KMS-11 (cell line): ENCODE results near the gene ANTKMT.

Source experiments
- H2AFZ ChIP-seq: fragments of 200-600 bp; sonication (generic); 2 replicates; pipeline ENCODE4 v1.6.1; 2016; ENCODE audit warnings: antibody characterized with exemption, mixed run types, low read depth
- H3K27ac ChIP-seq: fragments of 200-600 bp; sonication (generic); 2 replicates; pipeline ENCODE4 v1.6.1; 2016; ENCODE audit warnings: mild to moderate bottlenecking, mixed run types
- H3K27me3 ChIP-seq: fragments of 200-600 bp; sonication (generic); 2 replicates; pipeline ENCODE4 v1.6.1; 2017; ENCODE audit warnings: mild to moderate bottlenecking, low read depth, mixed run types, moderate library complexity; ENCODE audit not compliant: insufficient read depth
- H3K36me3 ChIP-seq: fragments of 200-600 bp; sonication (generic); 2 replicates; pipeline ENCODE4 v1.6.1; 2017; ENCODE audit warnings: mild to moderate bottlenecking, mixed run types; ENCODE audit not compliant: insufficient read depth
- H3K4me1 ChIP-seq: fragments of 200-600 bp; sonication (generic); 2 replicates; pipeline ENCODE4 v1.6.1; 2016; ENCODE audit warnings: mild to moderate bottlenecking, low read depth, mixed run types; ENCODE audit not compliant: poor library complexity, severe bottlenecking
- H3K4me2 ChIP-seq: fragments of 200-600 bp; sonication (generic); 2 replicates; pipeline ENCODE4 v1.7.0; 2016; ENCODE audit warnings: mild to moderate bottlenecking, mixed run types
- H3K4me3 ChIP-seq: fragments of 200-600 bp; sonication (generic); IDR thresholded peaks from 2 replicates; pipeline ENCODE4 v1.6.1; 2017; ENCODE audit warnings: low read depth, low read length, mixed read lengths; ENCODE audit not compliant: insufficient read depth
- H3K79me2 ChIP-seq: fragments of 200-600 bp; sonication (generic); 2 replicates; pipeline ENCODE4 v1.6.1; 2016; ENCODE audit warnings: low read depth, mixed run types; ENCODE audit not compliant: insufficient read depth
- H3K9ac ChIP-seq: fragments of 200-600 bp; sonication (generic); 2 replicates; pipeline ENCODE4 v1.6.1; 2016; ENCODE audit warnings: mild to moderate bottlenecking, mixed run types
- H4K20me1 ChIP-seq: fragments of 200-600 bp; sonication (generic); 2 replicates; pipeline ENCODE4 v1.6.1; 2016; ENCODE audit warnings: mild to moderate bottlenecking, mixed run types; ENCODE audit not compliant: insufficient read depth
- TF ChIP-seq, protein P1 (sequence below): fragments of 200-600 bp; sonication (generic); conservative IDR thresholded peaks from 2 replicates; pipeline ENCODE4 v1.6.1; 2017; ENCODE audit warnings: low read depth, mild to moderate bottlenecking, antibody characterized with exemption, low read length, moderate library complexity, mixed read lengths

ANTKMT gene

DNA sequence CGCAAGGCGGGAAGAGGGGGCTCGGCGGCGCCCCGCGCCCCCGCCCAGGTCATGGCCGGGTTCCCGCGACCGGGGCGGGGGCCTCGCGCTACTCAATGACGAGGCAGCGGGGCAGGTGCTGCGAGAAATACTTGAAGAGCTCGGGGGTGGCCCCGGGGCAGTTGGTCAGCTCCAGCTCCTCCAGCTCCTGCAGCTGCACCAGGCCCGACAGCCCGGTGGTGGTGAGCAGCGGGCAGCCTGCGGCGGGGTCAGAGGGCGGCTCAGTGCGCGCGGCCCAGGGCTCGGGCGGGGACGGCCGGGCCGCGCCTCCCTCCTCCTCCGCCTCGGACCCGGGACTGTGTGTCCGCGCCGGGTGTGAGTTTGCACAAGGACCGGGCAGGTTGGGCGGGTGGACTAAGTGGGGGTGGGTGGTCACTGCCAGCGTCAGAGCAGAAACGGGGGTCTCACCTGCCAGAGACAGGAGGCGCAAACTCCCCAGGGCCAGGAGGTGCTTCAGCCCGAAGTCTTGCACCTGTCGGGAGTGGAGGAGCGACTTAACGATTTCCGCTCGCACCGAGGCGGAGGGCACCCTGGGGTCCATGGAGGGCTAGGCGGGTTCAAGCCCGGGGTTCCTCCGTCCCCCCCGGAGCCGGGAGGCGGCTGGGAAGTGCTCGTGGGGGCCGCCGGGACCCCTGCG, 26.6 kb upstream of the ANTKMT start:
- Histone ChIP-seq H3K4me3 (no peak overlapping the region), H3K4me2 (peak overlapping the region; percentile 67; the same call in 1 of the 2 replicates), H3K36me3 (no peaks in the 10 kb centered on the region), H3K4me1 (peaks cover 8% of the 10 kb centered on the region), H3K9ac (no peak overlapping the region), H2AFZ (no peak overlapping the region; the same call in 1 of the 2 replicates), H3K27me3 (peaks cover 64% of the 10 kb centered on the region), H3K27ac (no peak overlapping the region), H3K79me2 (no peaks in the 10 kb centered on the region), H4K20me1 (no peaks in the 10 kb centered on the region)
- TF ChIP-seq, protein P1, sequence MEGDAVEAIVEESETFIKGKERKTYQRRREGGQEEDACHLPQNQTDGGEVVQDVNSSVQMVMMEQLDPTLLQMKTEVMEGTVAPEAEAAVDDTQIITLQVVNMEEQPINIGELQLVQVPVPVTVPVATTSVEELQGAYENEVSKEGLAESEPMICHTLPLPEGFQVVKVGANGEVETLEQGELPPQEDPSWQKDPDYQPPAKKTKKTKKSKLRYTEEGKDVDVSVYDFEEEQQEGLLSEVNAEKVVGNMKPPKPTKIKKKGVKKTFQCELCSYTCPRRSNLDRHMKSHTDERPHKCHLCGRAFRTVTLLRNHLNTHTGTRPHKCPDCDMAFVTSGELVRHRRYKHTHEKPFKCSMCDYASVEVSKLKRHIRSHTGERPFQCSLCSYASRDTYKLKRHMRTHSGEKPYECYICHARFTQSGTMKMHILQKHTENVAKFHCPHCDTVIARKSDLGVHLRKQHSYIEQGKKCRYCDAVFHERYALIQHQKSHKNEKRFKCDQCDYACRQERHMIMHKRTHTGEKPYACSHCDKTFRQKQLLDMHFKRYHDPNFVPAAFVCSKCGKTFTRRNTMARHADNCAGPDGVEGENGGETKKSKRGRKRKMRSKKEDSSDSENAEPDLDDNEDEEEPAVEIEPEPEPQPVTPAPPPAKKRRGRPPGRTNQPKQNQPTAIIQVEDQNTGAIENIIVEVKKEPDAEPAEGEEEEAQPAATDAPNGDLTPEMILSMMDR: no peak

DNA sequence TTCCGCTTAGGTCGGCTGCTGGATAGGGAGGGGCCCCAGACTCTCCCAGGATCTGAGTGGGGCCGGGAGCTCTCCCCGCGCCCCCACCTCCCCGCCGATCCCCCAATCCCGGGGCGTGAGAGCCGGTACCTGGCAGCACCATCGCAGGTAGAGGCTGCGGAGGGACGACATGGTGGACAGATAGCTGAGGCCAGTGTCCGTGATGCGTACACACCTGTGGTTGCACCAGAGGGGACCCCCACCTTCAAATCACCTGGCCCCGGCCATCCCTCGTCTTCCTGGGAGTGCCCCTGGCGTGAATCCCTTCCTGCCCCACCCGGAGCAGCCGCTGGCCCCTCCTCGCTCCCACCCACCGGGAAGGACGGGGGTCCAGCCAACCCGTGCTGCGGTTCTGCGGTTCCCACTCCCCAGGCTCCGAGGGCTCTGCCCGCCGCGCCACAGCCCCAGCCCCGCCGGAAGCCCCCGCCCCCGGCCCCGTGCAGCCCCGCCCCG, 26.0 kb upstream of the ANTKMT start:
- peaks cover 5% of the 10 kb centered on the region for H3K4me1 ChIP-seq
- H3K4me3 ChIP-seq: no peak overlapping the region
- H3K79me2 ChIP-seq: no peaks in the 10 kb centered on the region
- peak overlapping the region; percentile 44; the same call in 1 of the 2 replicates for H2AFZ ChIP-seq
- TF ChIP-seq, protein P1: no peak
- H3K4me2 ChIP-seq: peak overlapping the region; percentile 67; the same call in 1 of the 2 replicates
- H3K27me3 ChIP-seq: peaks cover 70% of the 10 kb centered on the region
- H3K36me3 ChIP-seq: no peaks in the 10 kb centered on the region
- no peak overlapping the region for H3K27ac ChIP-seq
- H3K9ac ChIP-seq: no peak overlapping the region
- H4K20me1 ChIP-seq: no peaks in the 10 kb centered on the region

DNA sequence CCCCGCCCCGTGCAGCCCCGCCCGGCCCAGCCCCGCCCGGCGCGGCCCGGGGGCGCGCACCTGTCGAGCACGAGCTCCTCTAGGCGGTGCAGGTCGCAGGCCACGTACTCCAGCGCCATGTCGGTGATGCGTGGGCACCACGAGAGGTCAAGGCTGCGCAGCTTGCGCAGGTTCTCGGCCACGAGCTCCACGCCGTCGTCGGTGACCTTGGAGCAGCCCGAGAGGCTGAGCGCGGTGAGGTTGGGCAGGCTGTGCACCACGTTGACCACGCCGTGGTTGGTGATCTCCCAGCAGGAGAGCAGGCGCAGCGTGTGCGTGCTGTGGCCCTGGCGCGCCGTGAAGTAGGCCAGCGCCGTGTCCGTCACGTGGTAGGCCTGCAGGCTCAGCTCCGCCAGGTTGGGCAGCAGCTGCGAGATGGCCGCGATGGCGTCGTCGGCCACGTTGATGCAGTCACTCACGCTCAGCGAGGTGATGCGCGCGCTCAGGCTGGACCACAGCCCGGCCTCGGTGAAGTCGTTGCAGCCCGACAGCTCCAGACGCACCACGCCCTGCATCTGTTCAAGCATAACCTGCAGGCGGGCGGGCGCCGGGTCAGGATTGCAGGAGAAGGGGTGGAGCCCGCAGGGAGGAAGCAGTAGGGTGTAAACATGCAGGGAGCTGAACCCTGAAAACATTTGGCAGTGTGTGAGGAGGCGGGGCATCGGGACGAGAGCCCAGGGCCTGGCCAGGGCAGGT, 25.4 kb upstream of the ANTKMT start:
- H3K4me2 ChIP-seq: peak overlapping the region; percentile 95
- no peaks in the 10 kb centered on the region for H3K79me2 ChIP-seq
- H3K9ac ChIP-seq: peak overlapping the region; percentile 37; the same call in 1 of the 2 replicates
- H3K36me3 ChIP-seq: no peaks in the 10 kb centered on the region
- H3K4me1 ChIP-seq: peaks cover 5% of the 10 kb centered on the region
- TF ChIP-seq, protein P1: no peak
- H4K20me1 ChIP-seq: no peaks in the 10 kb centered on the region
- no peak overlapping the region for H3K4me3 ChIP-seq
- H3K27me3 ChIP-seq: peaks cover 76% of the 10 kb centered on the region
- peak overlapping the region; percentile 28; the same call in 1 of the 2 replicates for H3K27ac ChIP-seq
- H2AFZ ChIP-seq: peak overlapping the region; percentile 82; the same call in 1 of the 2 replicates

DNA sequence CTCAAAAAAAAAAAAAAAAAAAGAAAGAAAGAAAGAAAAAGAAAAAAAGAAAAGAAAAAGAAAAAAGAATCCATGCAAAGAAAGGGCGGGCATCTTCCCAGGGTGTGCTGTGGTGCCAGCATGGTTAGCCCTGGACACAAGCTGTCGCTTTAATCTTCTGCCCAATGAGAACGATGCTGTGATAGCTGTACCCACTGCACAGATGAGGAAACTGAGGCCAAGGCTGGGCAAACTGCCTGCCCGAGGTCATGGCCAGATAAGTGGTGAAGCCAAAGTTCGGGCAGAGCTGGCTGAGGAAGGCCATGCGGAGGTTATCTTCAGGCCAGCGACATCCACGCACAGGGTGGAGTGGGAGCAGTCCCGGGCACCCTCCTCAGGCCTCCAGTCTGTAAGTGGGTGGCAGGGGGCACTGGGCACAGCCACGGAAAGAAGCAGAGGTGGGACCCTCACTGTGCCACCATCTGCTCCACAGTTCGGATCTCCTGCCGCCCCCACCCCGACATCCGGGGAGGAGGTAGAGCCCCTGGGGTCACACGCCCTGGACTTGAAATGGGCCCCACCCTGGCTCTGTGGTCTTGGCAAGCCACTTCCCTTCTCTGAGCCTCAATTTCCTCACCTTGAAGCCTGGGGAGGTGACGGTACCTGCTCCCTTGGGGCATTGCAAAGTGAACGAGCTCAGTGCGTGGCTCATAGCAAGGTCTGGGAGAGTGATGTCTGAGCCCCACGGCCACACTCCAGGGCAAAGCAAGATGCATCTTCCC, 21.9 kb upstream of the ANTKMT start:
- no peaks in the 10 kb centered on the region for H4K20me1 ChIP-seq

More for the DNA sequence above, 21.9 kb upstream of the ANTKMT start:
- TF ChIP-seq, protein P1: no peak
- Histone ChIP-seq H3K4me1 (peaks cover 5% of the 10 kb centered on the region), H3K9ac (no peak overlapping the region), H3K27me3 (peaks cover 82% of the 10 kb centered on the region), H3K27ac (no peak overlapping the region), H3K4me2 (no peak overlapping the region), H3K4me3 (no peak overlapping the region), H2AFZ (no peak overlapping the region), H3K36me3 (no peaks in the 10 kb centered on the region), H3K79me2 (no peaks in the 10 kb centered on the region)
